ENCODE results near the gene ANKRD65.
"Not testable (repeated sequence)": the region's sequence is repeated elsewhere in the genome, so short reads cannot be mapped to it uniquely, and the experiment has no call there.

ANKRD65 gene

GRCh38 chr1:1430114-1430982, 9.3 kb upstream of the ANKRD65 start:
- no peak overlapping the region for H3K4me3 ChIP-seq (ENCODE audit: low read depth in 1 of 2, low read length in 2 of 2)
- peak overlapping the region; percentile 61 for H3K27ac ChIP-seq (ENCODE audit: low read depth, low read length)

DNA sequence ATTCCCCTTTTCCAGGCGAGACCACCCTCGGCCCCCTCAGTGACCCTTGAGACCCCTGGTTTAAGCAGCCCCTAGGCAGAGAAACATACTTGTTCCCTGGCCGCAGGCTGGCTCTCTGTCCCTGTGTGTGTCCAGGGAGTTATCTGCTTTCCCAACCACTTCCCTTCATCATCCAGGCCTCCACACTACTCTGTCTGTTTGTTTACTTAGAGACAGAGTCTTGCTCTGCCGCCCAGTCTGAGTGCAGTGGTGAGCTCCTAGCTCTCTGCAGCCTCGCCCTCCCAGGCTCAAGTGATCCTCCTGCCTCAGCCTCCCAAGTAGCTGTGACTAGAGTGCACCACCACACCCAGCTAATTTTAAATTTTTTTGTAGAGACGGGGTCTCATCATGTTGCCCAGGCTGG, 8.6 kb upstream of the ANKRD65 start:
- Histone ChIP-seq H3K4me3 (ENCODE audit: low read depth in 1 of 2, low read length in 2 of 2) (no peak overlapping the region), H3K27me3 (ENCODE audit: control insufficient read depth in 1 of 2, insufficient read depth in 2 of 2, low read length in 2 of 2) (peaks cover 3 to 5% of the 10 kb centered on the region in 2 donors), H3K9ac (ENCODE audit: low read depth in 1 of 2, low read length in 2 of 2) (no peak overlapping the region), H3K9me3 (ENCODE audit: control insufficient read depth in 1 of 2, low read length in 2 of 2) (no peaks in the 10 kb centered on the region), H3K36me3 (ENCODE audit: control insufficient read depth in 1 of 2, insufficient read depth in 2 of 2, low read length in 2 of 2) (no peaks in the 10 kb centered on the region), H3K4me1 (ENCODE audit: control insufficient read depth in 1 of 2, insufficient read depth in 2 of 2, low read length in 2 of 2) (peaks cover 24 to 30% of the 10 kb centered on the region in 2 donors), H3K27ac (ENCODE audit: low read depth, low read length) (peak overlapping the region; percentile 61)

More at GRCh38 chr1:1430114-1430982, 9.3 kb upstream of the ANKRD65 start:
- peaks cover 30 to 37% of the 10 kb centered on the region in 2 donors for H3K4me1 ChIP-seq (ENCODE audit: control insufficient read depth in 1 of 2, insufficient read depth in 2 of 2, low read length in 2 of 2)
- no peak overlapping the region for H3K9ac ChIP-seq (ENCODE audit: low read depth in 1 of 2, low read length in 2 of 2)
- H3K9me3 ChIP-seq (ENCODE audit: control insufficient read depth in 1 of 2, low read length in 2 of 2), result no peaks in the 10 kb centered on the region
- peaks cover 3 to 5% of the 10 kb centered on the region in 2 donors for H3K27me3 ChIP-seq (ENCODE audit: control insufficient read depth in 1 of 2, insufficient read depth in 2 of 2, low read length in 2 of 2)
- H3K36me3 ChIP-seq (ENCODE audit: control insufficient read depth in 1 of 2, insufficient read depth in 2 of 2, low read length in 2 of 2), result no peaks in the 10 kb centered on the region

DNA sequence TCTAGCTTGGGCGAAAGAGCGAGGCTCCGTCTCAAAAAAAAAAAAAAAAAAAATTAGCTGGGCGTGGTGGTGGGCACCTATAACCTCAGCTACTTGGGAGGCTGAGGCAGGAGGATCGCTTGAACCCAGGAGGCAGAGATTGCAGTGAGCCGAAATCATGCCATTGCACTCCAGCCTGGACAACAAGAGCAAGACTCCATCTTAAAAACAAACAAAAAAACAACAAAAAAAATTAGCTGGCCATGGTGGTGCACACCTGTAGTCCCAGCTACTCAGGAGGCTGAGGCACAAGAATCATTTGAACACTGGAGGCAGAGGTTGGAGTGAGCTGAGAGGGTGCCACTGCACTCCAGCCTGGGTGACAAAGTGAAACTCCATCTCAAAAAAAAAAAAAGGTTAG, 7.9 kb upstream of the ANKRD65 start:
- H3K27ac ChIP-seq (ENCODE audit: low read depth, low read length); H3K36me3 ChIP-seq (ENCODE audit: control insufficient read depth in 1 of 2, insufficient read depth in 2 of 2, low read length in 2 of 2); H3K27me3 ChIP-seq (ENCODE audit: control insufficient read depth in 1 of 2, insufficient read depth in 2 of 2, low read length in 2 of 2); H3K9ac ChIP-seq (ENCODE audit: low read depth in 1 of 2, low read length in 2 of 2); H3K4me3 ChIP-seq (ENCODE audit: low read depth in 1 of 2, low read length in 2 of 2); H3K9me3 ChIP-seq (ENCODE audit: control insufficient read depth in 1 of 2, low read length in 2 of 2): not testable (repeated sequence)
- H3K4me1 ChIP-seq (ENCODE audit: control insufficient read depth in 1 of 2, insufficient read depth in 2 of 2, low read length in 2 of 2), result peaks cover 21 to 24% of the 10 kb centered on the region in 2 donors

DNA sequence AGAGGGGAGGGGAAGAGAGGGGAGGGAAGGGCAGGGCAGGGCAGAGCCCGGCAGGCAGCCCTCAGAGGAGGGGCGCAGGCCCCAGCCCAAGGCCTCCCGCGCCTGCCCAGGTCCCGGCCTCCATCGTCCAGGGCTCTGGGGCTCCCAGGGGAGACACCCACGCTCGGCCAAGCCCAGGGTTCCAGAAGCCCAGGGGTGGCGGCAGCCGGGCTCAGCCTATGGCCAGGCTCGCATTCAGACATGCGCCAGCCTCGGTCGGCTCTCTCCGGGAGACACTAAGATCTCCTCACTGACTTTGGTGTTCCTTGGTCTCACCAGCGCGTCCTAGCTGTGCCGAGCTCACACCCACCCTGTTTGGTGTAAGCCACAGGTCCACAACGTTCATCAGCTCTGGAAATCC, 7.1 kb upstream of the ANKRD65 start:
- no peak overlapping the region for H3K27ac ChIP-seq (ENCODE audit: low read depth, low read length)

DNA sequence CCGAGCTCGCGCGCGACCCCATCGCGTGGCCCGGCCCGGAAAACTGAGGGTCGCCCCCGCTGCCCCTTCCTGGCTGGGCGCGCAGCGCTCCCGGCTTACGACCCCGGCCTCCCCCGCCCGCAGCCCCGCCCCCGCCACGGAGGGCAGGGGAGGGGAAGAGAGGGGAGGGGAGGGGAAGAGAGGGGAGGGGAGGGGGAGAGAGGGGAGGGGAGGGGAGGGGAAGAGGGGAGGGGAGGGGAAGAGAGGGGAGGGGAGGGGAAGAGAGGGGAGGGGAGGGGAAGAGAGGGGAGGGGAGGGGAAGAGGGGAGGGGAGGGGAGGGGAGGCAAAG, 6.7 kb upstream of the ANKRD65 start:
- H3K27me3 ChIP-seq (ENCODE audit: control insufficient read depth in 1 of 2, insufficient read depth in 2 of 2, low read length in 2 of 2), result peaks cover 3 to 5% of the 10 kb centered on the region in 2 donors
- no peak overlapping the region for H3K9ac ChIP-seq (ENCODE audit: low read depth in 1 of 2, low read length in 2 of 2)
- no peaks in the 10 kb centered on the region for H3K9me3 ChIP-seq (ENCODE audit: control insufficient read depth in 1 of 2, low read length in 2 of 2)
- H3K4me3 ChIP-seq (ENCODE audit: low read depth in 1 of 2, low read length in 2 of 2), result no peak overlapping the region
- H3K36me3 ChIP-seq (ENCODE audit: control insufficient read depth in 1 of 2, insufficient read depth in 2 of 2, low read length in 2 of 2), result no peaks in the 10 kb centered on the region
- H3K4me1 ChIP-seq (ENCODE audit: control insufficient read depth in 1 of 2, insufficient read depth in 2 of 2, low read length in 2 of 2), result peaks cover 12 to 14% of the 10 kb centered on the region in 2 donors
- H3K27ac ChIP-seq (ENCODE audit: low read depth, low read length), result no peak overlapping the region

More for the DNA sequence above, 7.1 kb upstream of the ANKRD65 start:
- Histone ChIP-seq H3K4me3 (ENCODE audit: low read depth in 1 of 2, low read length in 2 of 2) (no peak overlapping the region), H3K4me1 (ENCODE audit: control insufficient read depth in 1 of 2, insufficient read depth in 2 of 2, low read length in 2 of 2) (peaks cover 14 to 16% of the 10 kb centered on the region in 2 donors), H3K9me3 (ENCODE audit: control insufficient read depth in 1 of 2, low read length in 2 of 2) (no peaks in the 10 kb centered on the region), H3K36me3 (ENCODE audit: control insufficient read depth in 1 of 2, insufficient read depth in 2 of 2, low read length in 2 of 2) (no peaks in the 10 kb centered on the region), H3K9ac (ENCODE audit: low read depth in 1 of 2, low read length in 2 of 2) (no peak overlapping the region), H3K27me3 (ENCODE audit: control insufficient read depth in 1 of 2, insufficient read depth in 2 of 2, low read length in 2 of 2) (peaks cover 3 to 5% of the 10 kb centered on the region in 2 donors)

- H3K36me3 ChIP-seq (ENCODE audit: control insufficient read depth in 1 of 2, insufficient read depth in 2 of 2, low read length in 2 of 2), result no peaks in the 10 kb centered on the region
- peaks cover 7 to 9% of the 10 kb centered on the region in 2 donors for H3K4me1 ChIP-seq (ENCODE audit: control insufficient read depth in 1 of 2, insufficient read depth in 2 of 2, low read length in 2 of 2)
- H3K9me3 ChIP-seq (ENCODE audit: control insufficient read depth in 1 of 2, low read length in 2 of 2), result no peaks in the 10 kb centered on the region
- H3K27me3 ChIP-seq (ENCODE audit: control insufficient read depth in 1 of 2, insufficient read depth in 2 of 2, low read length in 2 of 2), result peaks cover 3 to 5% of the 10 kb centered on the region in 2 donors
- no peak overlapping the region for H3K4me3 ChIP-seq (ENCODE audit: low read depth in 1 of 2, low read length in 2 of 2)
- no peak overlapping the region for H3K27ac ChIP-seq (ENCODE audit: low read depth, low read length)
- no peak overlapping the region for H3K9ac ChIP-seq (ENCODE audit: low read depth in 1 of 2, low read length in 2 of 2)
Observed at GRCh38 chr1:1427106-1427819, 6.2 kb upstream of the ANKRD65 start.

DNA sequence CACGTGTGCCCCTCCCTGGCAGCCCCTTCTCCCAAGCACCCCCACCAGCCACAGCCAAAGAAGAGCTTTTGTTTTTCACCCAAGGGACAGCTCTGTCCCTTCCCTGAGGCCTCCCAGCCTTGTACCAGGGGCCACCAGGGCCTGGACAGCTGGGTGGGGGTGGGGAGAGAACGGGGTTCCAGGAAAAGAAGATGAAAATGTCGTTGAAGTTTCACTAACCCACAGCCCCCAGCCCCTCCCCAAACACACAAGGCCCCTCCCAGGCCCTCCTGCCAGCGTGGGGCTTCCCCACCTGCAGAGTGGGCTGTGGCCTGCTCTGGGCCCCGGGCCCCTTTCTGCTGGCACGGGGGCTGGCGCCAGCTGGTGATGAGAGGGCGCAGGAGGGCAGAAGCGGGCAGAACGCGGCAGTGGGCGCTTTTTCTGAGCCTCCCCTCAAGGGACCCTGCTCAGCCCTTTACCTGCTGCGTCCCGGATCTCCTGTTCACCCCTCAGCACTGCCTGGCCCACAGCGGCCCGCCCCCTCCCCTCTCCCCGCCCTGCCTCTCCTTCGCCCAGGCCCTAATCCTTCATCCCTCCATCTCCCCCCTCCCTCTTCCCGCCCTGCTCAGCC, 5.5 kb upstream of the ANKRD65 start:
- Histone ChIP-seq H3K36me3 (ENCODE audit: control insufficient read depth in 1 of 2, insufficient read depth in 2 of 2, low read length in 2 of 2) (no peaks in the 10 kb centered on the region), H3K9me3 (ENCODE audit: control insufficient read depth in 1 of 2, low read length in 2 of 2) (no peaks in the 10 kb centered on the region), H3K9ac (ENCODE audit: low read depth in 1 of 2, low read length in 2 of 2) (no peak overlapping the region), H3K27me3 (ENCODE audit: control insufficient read depth in 1 of 2, insufficient read depth in 2 of 2, low read length in 2 of 2) (peaks cover 5% of the 10 kb centered on the region in 2 donors), H3K4me1 (ENCODE audit: control insufficient read depth in 1 of 2, insufficient read depth in 2 of 2, low read length in 2 of 2) (peaks cover 2 to 3% of the 10 kb centered on the region in 2 donors), H3K4me3 (ENCODE audit: low read depth in 1 of 2, low read length in 2 of 2) (no peak overlapping the region), H3K27ac (ENCODE audit: low read depth, low read length) (no peak overlapping the region)

DNA sequence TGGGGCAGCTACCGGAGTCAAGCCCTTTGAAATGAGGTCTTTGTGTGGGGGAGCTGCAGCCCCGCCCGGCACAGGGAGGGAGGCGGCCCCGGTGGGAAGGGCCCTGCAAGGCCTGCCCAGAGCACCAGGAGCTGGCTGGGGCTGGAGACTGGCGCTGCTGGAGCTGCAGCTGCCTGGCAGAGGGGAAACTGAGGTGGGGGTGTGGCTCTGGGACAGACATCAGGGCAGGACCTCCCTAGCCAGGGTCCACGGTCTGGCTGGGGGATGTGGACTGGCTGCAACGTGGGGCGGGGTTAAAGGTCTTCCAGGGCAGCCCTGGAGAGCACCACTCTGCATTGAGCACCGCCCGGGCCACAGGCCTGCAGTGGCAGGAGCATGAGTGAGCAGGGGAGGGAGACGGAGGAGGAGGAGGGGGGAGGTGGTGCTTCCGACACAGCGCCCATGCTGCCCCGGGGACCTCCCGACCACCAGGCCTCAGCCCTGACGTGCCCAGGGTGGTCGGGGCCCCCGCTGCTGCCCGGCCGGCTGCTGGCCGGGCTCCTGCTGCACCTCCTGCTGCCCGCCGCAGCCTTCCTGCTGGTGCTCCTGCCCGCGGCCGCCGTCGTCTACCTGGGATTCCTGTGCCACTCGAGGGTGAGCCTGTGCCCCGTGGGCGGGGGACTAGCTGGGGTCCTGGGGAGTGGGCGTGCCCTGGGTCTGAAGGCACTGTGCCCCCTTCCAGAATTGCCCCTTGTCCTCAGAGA, 4.8 kb upstream of the ANKRD65 start:
- H3K27ac ChIP-seq (ENCODE audit: low read depth, low read length), result no peak overlapping the region
- no peaks in the 10 kb centered on the region for H3K4me1 ChIP-seq (ENCODE audit: control insufficient read depth in 1 of 2, insufficient read depth in 2 of 2, low read length in 2 of 2)
- H3K9me3 ChIP-seq (ENCODE audit: control insufficient read depth in 1 of 2, low read length in 2 of 2), result no peaks in the 10 kb centered on the region
- no peak overlapping the region for H3K4me3 ChIP-seq (ENCODE audit: low read depth in 1 of 2, low read length in 2 of 2)
- H3K36me3 ChIP-seq (ENCODE audit: control insufficient read depth in 1 of 2, insufficient read depth in 2 of 2, low read length in 2 of 2), result no peaks in the 10 kb centered on the region
- no peak overlapping the region for H3K9ac ChIP-seq (ENCODE audit: low read depth in 1 of 2, low read length in 2 of 2)
- H3K27me3 ChIP-seq (ENCODE audit: control insufficient read depth in 1 of 2, insufficient read depth in 2 of 2, low read length in 2 of 2), result peaks cover 5% of the 10 kb centered on the region in 2 donors

- Histone ChIP-seq H3K9ac (ENCODE audit: low read depth in 1 of 2, low read length in 2 of 2) (no peak overlapping the region), H3K36me3 (ENCODE audit: control insufficient read depth in 1 of 2, insufficient read depth in 2 of 2, low read length in 2 of 2) (no peaks in the 10 kb centered on the region), H3K4me1 (ENCODE audit: control insufficient read depth in 1 of 2, insufficient read depth in 2 of 2, low read length in 2 of 2) (no peaks in the 10 kb centered on the region)
Observed at GRCh38 chr1:1425426-1425752, 4.3 kb upstream of the ANKRD65 start.

More at GRCh38 chr1:1425426-1425752, 4.3 kb upstream of the ANKRD65 start:
- Histone ChIP-seq H3K27me3 (ENCODE audit: control insufficient read depth in 1 of 2, insufficient read depth in 2 of 2, low read length in 2 of 2) (peaks cover 5% of the 10 kb centered on the region in 2 donors), H3K27ac (ENCODE audit: low read depth, low read length) (no peak overlapping the region), H3K4me3 (ENCODE audit: low read depth in 1 of 2, low read length in 2 of 2) (no peak overlapping the region), H3K9me3 (ENCODE audit: control insufficient read depth in 1 of 2, low read length in 2 of 2) (no peaks in the 10 kb centered on the region)

Data from duodenal mucosa (tissue), 2 donors.